HG03103 (cell line): ENCODE results near the gene MCF2L.

Source experiments
- ATAC-seq: cut with Tn5 transposase; IDR thresholded peaks from one replicate; pipeline ENCODE4 v1.9.1; 2021; ENCODE audit warnings: low read depth; ENCODE audit not compliant: unreplicated experiment

MCF2L gene

GRCh38 chr13:113118261-113119021 lies 149.4 kb downstream of the MCF2L start:
- ATAC-seq = no peak

GRCh38 chr13:113119166-113119821 lies 150.3 kb downstream of the MCF2L start:
- no peak for ATAC-seq

- ATAC-seq = no peak
Observed at GRCh38 chr13:113119822-113120189, 150.8 kb downstream of the MCF2L start.

- ATAC-seq = no peak
Observed at GRCh38 chr13:113120300-113121182, 151.5 kb downstream of the MCF2L start.

- ATAC-seq = no peak
Observed at GRCh38 chr13:113121183-113121927, 152.3 kb downstream of the MCF2L start.

- ATAC-seq = no peak
Observed at GRCh38 chr13:113121928-113122471, 153.0 kb downstream of the MCF2L start.

GRCh38 chr13:113122550-113123225 lies 153.7 kb downstream of the MCF2L start, which contains the start of gene F10:
Gene F10, plus strand, starts transcription at chr13:113122799. Its CDS starts 57 bp downstream, at chr13:113122856.
- ATAC-seq = no peak

- no peak for ATAC-seq
Observed at GRCh38 chr13:113123226-113124201, 154.5 kb downstream of the MCF2L start.

GRCh38 chr13:113124211-113124970 lies 155.4 kb downstream of the MCF2L start:
- no peak for ATAC-seq

GRCh38 chr13:113125506-113126264 lies 156.7 kb downstream of the MCF2L start:
- no peak for ATAC-seq

GRCh38 chr13:113126265-113127150 lies 157.5 kb downstream of the MCF2L start:
- no peak for ATAC-seq

GRCh38 chr13:113129480-113129879 lies 160.5 kb downstream of the MCF2L start:
- ATAC-seq = no peak

- ATAC-seq = no peak
Observed at GRCh38 chr13:113129921-113130750, 161.1 kb downstream of the MCF2L start.

GRCh38 chr13:113135281-113135760 lies 166.3 kb downstream of the MCF2L start:
- no peak for ATAC-seq

GRCh38 chr13:113137691-113138298 lies 168.8 kb downstream of the MCF2L start:
- no peak for ATAC-seq
